Measurements from ENCODE around the gene HNRNPH1.

- TF ChIP-seq CTCF (IDR thresholded peaks at IDR 0.05) (no peak), POLR2A (IDR thresholded peaks at IDR 0.05) (no peak)
Measured at GRCh38 chr5:179618923-179619554, 4.4 kb downstream of the HNRNPH1 start.
